Mammary epithelial cell (primary cell): ENCODE data around the gene RUNX1.

Experiments used
- CTCF ChIP-seq, 2 donors: IDR thresholded peaks in 1 of 2; conservative IDR thresholded peaks in 1 of 2; 2 replicates each; pipeline ENCODE4 v1.5.1; 2011 to 2012; ENCODE audit warnings: inconsistent platforms in 2 of 2, low read length in 2 of 2, mild to moderate bottlenecking in 2 of 2, control low read depth in 1 of 2, low read depth in 1 of 2; ENCODE audit not compliant: insufficient read depth in 1 of 2; ENCODE audit errors: extremely low read depth in 1 of 2
- EZH2 ChIP-seq: IDR thresholded peaks from 2 replicates; pipeline ENCODE4 v1.6.1; 2012; ENCODE audit warnings: low read length, inconsistent platforms, borderline replicate concordance

- TF ChIP-seq CTCF (conservative IDR thresholded peaks at IDR 0.05 in 1 of 2, IDR thresholded peaks at IDR 0.05 in 1 of 2; ENCODE audit: extremely low read depth in 1 of 2, insufficient read depth in 1 of 2, low read depth in 1 of 2, low read length in 2 of 2) (no peak), EZH2 (no peak)
Observed at GRCh38 chr21:35027563-35028450, 21.3 kb downstream of the RUNX1 start.
